Measurements from ENCODE around the gene COL9A1.
"Not testable (repeated sequence)": the region's sequence is repeated elsewhere in the genome, so short reads cannot be mapped to it uniquely, and the experiment has no call there.

DNA sequence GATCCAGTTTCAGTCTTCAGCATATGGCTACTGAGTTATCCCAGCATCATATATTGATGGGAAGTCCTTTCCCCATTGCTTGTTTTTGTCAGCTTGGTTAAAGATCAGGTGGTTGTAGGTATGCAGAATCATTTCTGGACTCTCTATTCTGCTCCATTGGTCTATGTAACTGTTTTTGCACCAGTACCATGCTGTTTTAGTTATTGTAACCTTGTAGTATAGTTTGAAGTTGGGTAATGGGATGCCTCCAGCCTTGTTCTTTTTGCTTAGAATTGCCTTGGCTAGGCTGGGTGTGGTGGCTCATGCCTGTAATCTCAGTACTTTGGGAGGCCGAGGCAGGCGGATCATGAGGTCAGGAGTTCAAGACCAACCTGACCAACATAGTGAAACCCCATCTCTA, 36.9 kb upstream of the COL9A1 start:
- TF ChIP-seq CTCF (IDR thresholded peaks at IDR 0.05; ENCODE audit: low read depth, low read length, poor library complexity, severe bottlenecking); EZH2phosphoT487 (IDR thresholded peaks at IDR 0.05; ENCODE audit: borderline replicate concordance, low read length): not testable (repeated sequence)
